Measurements from ENCODE around the gene ATG9A. TPM values are rescaled to one million over a fixed set of nuclear protein-coding genes. Genes with fewer than 3 reads are reported as not detected.

Gene ATG9A
- total and polyA plus RNA-seq, 9 donors: 22.6 to 46.3 (median 32.6) TPM

- TF ChIP-seq CTCF (IDR thresholded peaks at IDR 0.05) (peak in 1 of 3 donors; percentile 12), EP300 (IDR thresholded peaks at IDR 0.05) (no peak)
- Histone ChIP-seq H3K36me3 (no peaks in the 10 kb centered on the region), H3K27ac (peak overlapping the region; percentile 54 to 88), H3K4me3 (peak overlapping the region; percentile 53), H3K4me1 (ENCODE audit: insufficient read depth) (peaks cover 2% of the 10 kb centered on the region), H3K9me3 (no peaks in the 10 kb centered on the region), H3K27me3 (no peaks in the 10 kb centered on the region)
- WGBS, 3 donors: 0 to 1% (median 0%) methylated on average over 15 to 37 of the region's 37 CpGs
- DNase-seq: peak; percentile 63 to 78 (median 76)
- intact Hi-C loops (cut with DNase I): loop anchor here in 2 of 4 donors (5.0 kb wide), 2 partner anchors 36 to 41 kb away; partner anchors contain the start of genes CNPPD1 (in 1 of the 2) and RETREG2 (in 1 of the 2)
Observed at GRCh38 chr2:219218217-219218731, 11.2 kb downstream of the ATG9A start.

DNA sequence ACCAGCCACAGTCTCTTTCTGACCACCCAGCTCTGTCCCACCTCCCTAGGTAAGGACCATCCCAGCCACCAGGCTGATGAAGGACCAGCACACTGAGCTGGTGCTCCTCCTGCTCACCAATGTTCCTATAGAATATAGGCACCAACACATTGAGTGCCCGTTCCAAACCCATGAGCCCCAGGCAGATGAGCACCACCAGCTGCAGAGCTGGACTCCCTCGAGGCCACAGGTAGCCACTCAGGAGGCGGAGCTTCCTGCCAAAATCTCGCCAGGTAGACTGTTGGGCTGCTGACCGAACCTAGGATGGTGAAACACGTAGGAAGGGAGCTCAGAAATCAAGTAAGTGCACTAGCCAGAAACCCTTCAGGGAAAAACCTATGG lies 12.9 kb downstream of the ATG9A start:
- TF ChIP-seq POLR2A (IDR thresholded peaks at IDR 0.05) (no peak), CTCF (IDR thresholded peaks at IDR 0.05) (no peak), EP300 (IDR thresholded peaks at IDR 0.05) (no peak)
- intact Hi-C loops (cut with DNase I): loop anchor here in 2 of 4 donors (5.0 kb wide), 2 partner anchors 34 to 39 kb away; partner anchors contain the start of genes CNPPD1 (in 1 of the 2) and RETREG2 (in 1 of the 2)
- no peaks in the 10 kb centered on the region for H3K9me3 ChIP-seq
- no peaks in the 10 kb centered on the region for H3K27me3 ChIP-seq
- DNase-seq: no peak
- 85 to 87% (median 86%) methylated on average over 6 of the region's 6 CpGs for WGBS, 3 donors
- peaks cover 2% of the 10 kb centered on the region for H3K4me1 ChIP-seq (ENCODE audit: insufficient read depth)
- no peaks in the 10 kb centered on the region for H3K36me3 ChIP-seq
- H3K27ac ChIP-seq: no peak overlapping the region
- no peak overlapping the region for H3K4me3 ChIP-seq

- Histone ChIP-seq H3K4me1 (ENCODE audit: insufficient read depth) (peaks cover 2% of the 10 kb centered on the region), H3K4me3 (no peak overlapping the region), H3K36me3 (no peaks in the 10 kb centered on the region), H3K27me3 (no peaks in the 10 kb centered on the region), H3K27ac (no peak overlapping the region), H3K9me3 (no peaks in the 10 kb centered on the region)
- 88 to 90% (median 88%) methylated on average over 27 of the region's 27 CpGs for WGBS, 3 donors
- peak in 1 of 5 donors; percentile 41 for DNase-seq
- intact Hi-C loops (cut with DNase I): loop anchor here in 2 of 4 donors (5.0 kb wide), 2 partner anchors 34 to 39 kb away; partner anchors contain the start of genes CNPPD1 (in 1 of the 2) and RETREG2 (in 1 of the 2)
- TF ChIP-seq POLR2A (IDR thresholded peaks at IDR 0.05) (no peak), EP300 (IDR thresholded peaks at IDR 0.05) (no peak), CTCF (IDR thresholded peaks at IDR 0.05) (no peak)
Observed at GRCh38 chr2:219215871-219216534, 13.4 kb downstream of the ATG9A start.

DNA sequence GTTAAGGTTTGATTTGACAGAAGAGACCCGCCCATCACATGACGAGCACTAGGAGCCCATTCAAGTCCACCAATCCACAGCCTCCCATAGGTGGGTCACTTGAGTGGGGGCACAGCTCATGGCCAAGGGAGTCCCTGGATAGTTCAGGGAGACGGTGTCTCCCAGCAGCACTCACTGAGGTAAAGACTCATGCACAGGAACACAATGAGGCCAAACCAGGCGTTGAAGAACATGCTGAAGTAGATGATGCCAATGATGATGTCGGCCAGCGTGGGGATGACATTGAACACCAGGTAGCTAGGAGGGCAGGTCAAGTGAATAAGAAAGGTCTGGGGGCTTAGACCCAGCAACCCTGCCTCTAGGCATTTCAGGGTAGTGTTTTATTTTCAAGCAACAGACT lies 14.7 kb downstream of the ATG9A start:
- no peak overlapping the region for H3K4me3 ChIP-seq
- DNase-seq: no peak
- no peak overlapping the region for H3K27ac ChIP-seq
- intact Hi-C loops (cut with DNase I): loop anchor here in 2 of 4 donors (5.0 kb wide), 2 partner anchors 32 to 37 kb away; partner anchors contain the start of genes CNPPD1 (in 1 of the 2) and RETREG2 (in 1 of the 2)
- TF ChIP-seq EP300 (IDR thresholded peaks at IDR 0.05) (no peak), POLR2A (IDR thresholded peaks at IDR 0.05) (no peak), CTCF (IDR thresholded peaks at IDR 0.05) (no peak)
- 86 to 88% (median 87%) methylated on average over 6 of the region's 6 CpGs for WGBS, 3 donors
- no peaks in the 10 kb centered on the region for H3K9me3 ChIP-seq
- peaks cover 2% of the 10 kb centered on the region for H3K4me1 ChIP-seq (ENCODE audit: insufficient read depth)
- H3K27me3 ChIP-seq: no peaks in the 10 kb centered on the region
- H3K36me3 ChIP-seq: no peaks in the 10 kb centered on the region
